GM21381 (cell line): ENCODE data around the gene CDK5RAP3.
"Not testable (repeated sequence)": the region's sequence is repeated elsewhere in the genome, so short reads cannot be mapped to it uniquely, and the experiment has no call there.

Experiments used
- ATAC-seq: cut with Tn5 transposase; IDR thresholded peaks from one replicate; pipeline ENCODE4 v1.9.1; 2021; ENCODE audit warnings: mild to moderate bottlenecking, moderate library complexity; ENCODE audit not compliant: unreplicated experiment

Gene CDK5RAP3

GRCh38 chr17:47973541-47973940 is 2.6 kb downstream of the CDK5RAP3 start:
- no peak for ATAC-seq

- ATAC-seq: no peak
Observed at GRCh38 chr17:47975189-47975822, 4.4 kb downstream of the CDK5RAP3 start.

GRCh38 chr17:47975823-47976205 is 4.9 kb downstream of the CDK5RAP3 start:
- ATAC-seq: no peak

GRCh38 chr17:47978324-47978723 is 7.4 kb downstream of the CDK5RAP3 start:
- ATAC-seq: no peak

GRCh38 chr17:47980541-47980940 is 9.6 kb downstream of the CDK5RAP3 start:
- ATAC-seq: no peak

GRCh38 chr17:47981462-47981861 is 10.5 kb downstream of the CDK5RAP3 start:
- ATAC-seq: no peak

- ATAC-seq: no peak
Observed at GRCh38 chr17:47982091-47982617, 11.2 kb downstream of the CDK5RAP3 start.

GRCh38 chr17:47982645-47983390 is 11.9 kb downstream of the CDK5RAP3 start:
- ATAC-seq: no peak

GRCh38 chr17:47983492-47984223 is 12.7 kb downstream of the CDK5RAP3 start:
- no peak for ATAC-seq

- no peak for ATAC-seq
Observed at GRCh38 chr17:47986520-47986919, 15.6 kb downstream of the CDK5RAP3 start.

- no peak for ATAC-seq
Observed at GRCh38 chr17:47987240-47987835, 16.4 kb downstream of the CDK5RAP3 start.

GRCh38 chr17:47988445-47988844 is 17.5 kb downstream of the CDK5RAP3 start:
- not testable (repeated sequence) for ATAC-seq

- no peak for ATAC-seq
Observed at GRCh38 chr17:47989159-47989558, 18.2 kb downstream of the CDK5RAP3 start.

GRCh38 chr17:47989700-47990099 is 18.8 kb downstream of the CDK5RAP3 start:
- no peak for ATAC-seq

GRCh38 chr17:47990962-47991731 is 20.2 kb downstream of the CDK5RAP3 start:
- no peak for ATAC-seq

GRCh38 chr17:47992216-47992615 is 21.3 kb downstream of the CDK5RAP3 start:
- no peak for ATAC-seq

- ATAC-seq: no peak
Observed at GRCh38 chr17:47993031-47993564, 22.2 kb downstream of the CDK5RAP3 start.

GRCh38 chr17:47993964-47994363 is 23.1 kb downstream of the CDK5RAP3 start:
- no peak for ATAC-seq

GRCh38 chr17:47994724-47995123 is 23.8 kb downstream of the CDK5RAP3 start:
- ATAC-seq: no peak

- no peak for ATAC-seq
Observed at GRCh38 chr17:47995241-47995935, 24.5 kb downstream of the CDK5RAP3 start.
